Esophagus squamous epithelium (tissue), 4 donors: ENCODE measurements around the gene CNOT4.

Source experiments
- POLR2A ChIP-seq, 4 donors: fragments of 450-650 bp; IDR thresholded peaks; one replicate each; pipeline ENCODE4 v1.6.1; 2017; ENCODE audit warnings: antibody characterized with exemption in 4 of 4, mild to moderate bottlenecking in 4 of 4, moderate library complexity in 3 of 4
- TF ChIP-seq, protein P1 (sequence below), 6 experiments: fragments of 450-650 bp in 4 of 6; fragments of 200-600 bp in 2 of 6; sonication (generic) in 2 of 6; IDR thresholded peaks; one replicate each; pipeline ENCODE4 v1.5.1; 2016 to 2019; ENCODE audit warnings: antibody characterized with exemption in 6 of 6, mild to moderate bottlenecking in 4 of 6, moderate library complexity in 4 of 6

DNA sequence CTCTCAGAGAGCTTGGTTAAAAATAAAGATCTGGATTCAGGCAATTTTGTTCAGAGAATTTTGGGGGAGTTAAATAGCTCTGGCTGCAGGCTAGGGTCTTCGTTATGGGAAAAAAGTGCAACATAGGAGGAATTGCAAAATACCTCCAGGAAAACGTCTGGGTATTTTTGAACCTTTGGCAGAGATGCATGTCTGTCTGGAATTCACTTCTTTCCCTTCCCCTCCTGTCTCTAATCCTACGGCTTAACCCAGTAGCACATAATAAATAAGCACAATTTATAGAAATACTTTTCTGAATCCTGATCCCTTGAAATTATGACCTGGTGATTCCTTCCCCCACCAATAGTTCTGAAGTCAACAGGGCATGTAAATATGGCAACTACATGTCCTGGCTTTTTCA lies 28.5 kb upstream of the CNOT4 start:
- TF ChIP-seq, protein P1, sequence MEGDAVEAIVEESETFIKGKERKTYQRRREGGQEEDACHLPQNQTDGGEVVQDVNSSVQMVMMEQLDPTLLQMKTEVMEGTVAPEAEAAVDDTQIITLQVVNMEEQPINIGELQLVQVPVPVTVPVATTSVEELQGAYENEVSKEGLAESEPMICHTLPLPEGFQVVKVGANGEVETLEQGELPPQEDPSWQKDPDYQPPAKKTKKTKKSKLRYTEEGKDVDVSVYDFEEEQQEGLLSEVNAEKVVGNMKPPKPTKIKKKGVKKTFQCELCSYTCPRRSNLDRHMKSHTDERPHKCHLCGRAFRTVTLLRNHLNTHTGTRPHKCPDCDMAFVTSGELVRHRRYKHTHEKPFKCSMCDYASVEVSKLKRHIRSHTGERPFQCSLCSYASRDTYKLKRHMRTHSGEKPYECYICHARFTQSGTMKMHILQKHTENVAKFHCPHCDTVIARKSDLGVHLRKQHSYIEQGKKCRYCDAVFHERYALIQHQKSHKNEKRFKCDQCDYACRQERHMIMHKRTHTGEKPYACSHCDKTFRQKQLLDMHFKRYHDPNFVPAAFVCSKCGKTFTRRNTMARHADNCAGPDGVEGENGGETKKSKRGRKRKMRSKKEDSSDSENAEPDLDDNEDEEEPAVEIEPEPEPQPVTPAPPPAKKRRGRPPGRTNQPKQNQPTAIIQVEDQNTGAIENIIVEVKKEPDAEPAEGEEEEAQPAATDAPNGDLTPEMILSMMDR (IDR thresholded peaks at IDR 0.05): no peak
- no peak for TF ChIP-seq POLR2A (IDR thresholded peaks at IDR 0.05)
